HepG2 (cell line): ENCODE data around the gene EPB41. TPM values are rescaled to one million over a fixed set of nuclear protein-coding genes. Genes with fewer than 3 reads are reported as not detected.

Experiments used
- ATM ChIP-seq: fragments of 450-650 bp; IDR thresholded peaks from 2 replicates; pipeline ENCODE4 v1.7.1; 2017; ENCODE audit warnings: mild to moderate bottlenecking, borderline replicate concordance
- ELF3 ChIP-seq: IDR thresholded peaks from 2 replicates; pipeline ENCODE4 v1.6.1; 2016; ENCODE audit warnings: missing genetic modification reagents, missing compliant biosample characterization
- FOXO1 ChIP-seq: sonication (generic); formaldehyde crosslinking; IDR thresholded peaks from 2 replicates; pipeline ENCODE4 v1.4.0; 2020; ENCODE audit warnings: missing genetic modification reagents
- GATAD2A ChIP-seq: IDR thresholded peaks from 2 replicates; pipeline ENCODE4 v1.6.1; 2016
- GLI4 ChIP-seq: sonication (generic); formaldehyde crosslinking; IDR thresholded peaks from 2 replicates; pipeline ENCODE4 v1.5.1; 2020; ENCODE audit warnings: missing genetic modification reagents, mild to moderate bottlenecking, moderate library complexity, borderline replicate concordance
- HMG20B ChIP-seq: conservative IDR thresholded peaks from 2 replicates; pipeline ENCODE4 v1.6.1; 2016; ENCODE audit warnings: missing genetic modification reagents, missing compliant biosample characterization
- HNF4A ChIP-seq: sonication (generic); formaldehyde crosslinking; IDR thresholded peaks from 2 replicates; pipeline ENCODE4 v1.4.0; 2020; ENCODE audit warnings: missing genetic modification reagents
- KDM6A ChIP-seq: IDR thresholded peaks from 2 replicates; pipeline ENCODE4 v1.6.1; 2016; ENCODE audit warnings: low read depth
- LCORL ChIP-seq, 2 experiments: fragments of 450-650 bp in 1 of 2; sonication (generic) in 1 of 2; formaldehyde crosslinking in 1 of 2; IDR thresholded peaks; 2 replicates each; pipeline versions ENCODE4 v1.5.0 to v1.6.1; 2017 to 2020; ENCODE audit warnings: antibody characterized with exemption in 1 of 2, missing genetic modification reagents in 1 of 2
- MIER3 ChIP-seq: IDR thresholded peaks from 2 replicates; pipeline ENCODE4 v1.6.1; 2016; ENCODE audit warnings: missing compliant biosample characterization, borderline replicate concordance
- NR2C2 ChIP-seq: sonication (generic); formaldehyde crosslinking; IDR thresholded peaks from 2 replicates; pipeline ENCODE4 v1.4.0; 2020; ENCODE audit warnings: missing genetic modification reagents, mild to moderate bottlenecking, moderate library complexity, borderline replicate concordance
- NR2F6 ChIP-seq, 2 experiments: IDR thresholded peaks; 2 replicates each; pipeline ENCODE4 v1.6.1; 2016; ENCODE audit warnings: antibody characterized with exemption in 1 of 2, mild to moderate bottlenecking in 1 of 2
- PAXIP1 ChIP-seq: sonication (generic); formaldehyde crosslinking; conservative IDR thresholded peaks from 2 replicates; pipeline ENCODE4 v1.4.0; 2020; ENCODE audit warnings: mild to moderate bottlenecking, missing genetic modification reagents, moderate library complexity
- REXO4 ChIP-seq: sonication (generic); formaldehyde crosslinking; IDR thresholded peaks from 2 replicates; pipeline ENCODE4 v1.8.0; 2022; ENCODE audit warnings: missing genetic modification reagents, mild to moderate bottlenecking, borderline replicate concordance
- SIN3B ChIP-seq: fragments of 150-350 bp; IDR thresholded peaks from 2 replicates; pipeline ENCODE4 v1.6.1; 2014; ENCODE audit warnings: low read length
- SIX4 ChIP-seq: sonication (generic); formaldehyde crosslinking; IDR thresholded peaks from 2 replicates; pipeline ENCODE4 v1.4.0; 2020; ENCODE audit warnings: missing genetic modification reagents
- SP5 ChIP-seq: IDR thresholded peaks from 2 replicates; pipeline ENCODE4 v1.6.1; 2016; ENCODE audit warnings: low read depth, borderline replicate concordance
- ZBTB7A ChIP-seq: sonication (generic); formaldehyde crosslinking; IDR thresholded peaks from 2 replicates; pipeline ENCODE4 v1.8.0; 2022; ENCODE audit warnings: mild to moderate bottlenecking, missing genetic modification reagents
- ZMYM2 ChIP-seq: sonication (generic); formaldehyde crosslinking; IDR thresholded peaks from 2 replicates; pipeline ENCODE4 v1.8.0; 2022; ENCODE audit warnings: mild to moderate bottlenecking, missing genetic modification reagents
- ZNF101 ChIP-seq: sonication (generic); formaldehyde crosslinking; IDR thresholded peaks from 2 replicates; pipeline ENCODE4 v1.4.0; 2020; ENCODE audit warnings: mild to moderate bottlenecking, low read depth, missing genetic modification reagents, borderline replicate concordance
- ZNF333 ChIP-seq: sonication (generic); formaldehyde crosslinking; IDR thresholded peaks from 2 replicates; pipeline ENCODE4 v1.4.0; 2020; ENCODE audit warnings: mild to moderate bottlenecking, missing genetic modification reagents, borderline replicate concordance
- ZNF572 ChIP-seq: sonication (generic); formaldehyde crosslinking; IDR thresholded peaks from 2 replicates; pipeline ENCODE4 v1.5.1; 2020; ENCODE audit warnings: mild to moderate bottlenecking, missing genetic modification reagents
- ZNF713 ChIP-seq: sonication (generic); formaldehyde crosslinking; IDR thresholded peaks from 2 replicates; pipeline ENCODE4 v1.4.0; 2020; ENCODE audit warnings: mild to moderate bottlenecking, missing genetic modification reagents
- ZSCAN21 ChIP-seq: sonication (generic); formaldehyde crosslinking; IDR thresholded peaks from 2 replicates; pipeline ENCODE4 v1.8.0; 2022; ENCODE audit warnings: mild to moderate bottlenecking, missing genetic modification reagents, moderate library complexity, borderline replicate concordance
- polyA plus RNA-seq, 8 experiments: library from polyadenylated mRNA; depleted of rRNA in 3 of 8; stranded (reverse) in 7 of 8; unstranded in 1 of 8; fragments of >200 nt; fragmentation: Illumina TruSeq in 4 of 8; extraction: Trizol in 4 of 8; gene quantifications; 2 replicates each; pipeline versions ENCODE4 v1.2.1 to v1.2.3, GENCODE V29; 2011 to 2016; ENCODE audit warnings: low read depth in 4 of 8, missing spikeins in 1 of 8, mixed read lengths in 1 of 8; ENCODE audit not compliant: insufficient read depth in 1 of 8
- total RNA-seq, 5 experiments: library from RNA; depleted of rRNA; stranded (reverse); fragments of >200 nt; fragmentation: Illumina TruSeq; extraction: Trizol; gene quantifications; 2 replicates each; pipeline ENCODE4 v1.2.3, GENCODE V29; 2016; ENCODE audit warnings: low read depth in 1 of 5
- TF ChIP-seq, protein P1 (sequence below): sonication (generic); formaldehyde crosslinking; IDR thresholded peaks from 2 replicates; pipeline ENCODE4 v1.5.0; 2020; ENCODE audit warnings: mild to moderate bottlenecking, missing genetic modification reagents, borderline replicate concordance
- TF ChIP-seq, protein P2 (sequence below): sonication (generic); formaldehyde crosslinking; IDR thresholded peaks from 2 replicates; pipeline ENCODE4 v1.4.0; 2020; ENCODE audit warnings: missing genetic modification reagents

EPB41 gene
- total and polyA plus RNA-seq, 2 of the 13 experiments (the other 11 are each of a cell fraction or from before 2014, with no cell fraction given), result 34.5 to 46.7 TPM

DNA sequence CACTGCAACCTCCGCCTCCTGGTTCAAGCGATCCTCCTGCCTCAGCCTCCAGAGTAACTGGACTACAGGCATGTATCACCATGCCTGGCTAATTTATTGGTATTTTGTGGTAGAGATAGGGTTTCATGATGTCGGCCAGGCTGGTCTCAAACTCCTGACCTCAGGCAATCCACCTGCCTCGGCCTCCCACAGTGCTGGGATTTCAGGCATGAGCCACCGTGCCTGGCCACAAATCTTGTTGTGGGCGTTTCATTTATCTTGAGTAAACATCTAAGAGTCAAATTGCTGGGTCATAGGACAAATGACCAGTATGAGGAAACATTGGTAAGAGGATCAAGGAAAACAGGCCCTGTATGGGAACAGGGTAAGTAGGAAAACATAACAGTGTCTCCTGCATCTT, 191.5 kb downstream of the EPB41 start (continued):
- TF ChIP-seq HNF4A (CRISPR knock-in tag), result peak; percentile 59
- TF ChIP-seq ZMYM2 (CRISPR knock-in tag), result peak; percentile 88
- 0 out of 2 replicates have a peak, but pooled peaks have one; percentile 42 for TF ChIP-seq KDM6A
- no peak for TF ChIP-seq ZBTB7A (CRISPR knock-in tag)
- no peak for TF ChIP-seq HMG20B (CRISPR knock-in tag)
- no peak for TF ChIP-seq LCORL (IDR thresholded peaks at IDR 0.05)
- 0 out of 2 replicates have a peak, but pooled peaks have one; percentile 48 for TF ChIP-seq LCORL (CRISPR knock-in tag; IDR thresholded peaks at IDR 0.05)
- no peak for TF ChIP-seq ZSCAN21 (CRISPR knock-in tag)
- peak; percentile 61 for TF ChIP-seq GATAD2A (CRISPR knock-in tag)
- 0 out of 2 replicates have a peak, but pooled peaks have one; percentile 25 for TF ChIP-seq NR2F6 (IDR thresholded peaks at IDR 0.05)
- TF ChIP-seq NR2F6 (CRISPR knock-in tag; IDR thresholded peaks at IDR 0.05), result peak; percentile 71
- no peak for TF ChIP-seq REXO4 (CRISPR knock-in tag)
- TF ChIP-seq ZNF101 (CRISPR knock-in tag), result no peak
- no peak for TF ChIP-seq ATM
- TF ChIP-seq SP5 (CRISPR knock-in tag), result peak; percentile 82
- TF ChIP-seq ELF3 (CRISPR knock-in tag), result peak; percentile 72
- TF ChIP-seq MIER3 (CRISPR knock-in tag), result peak; percentile 45; the same call in 1 of the 2 replicates
- no peak for TF ChIP-seq ZNF572 (CRISPR knock-in tag)
- peak; percentile 21; the same call in 1 of the 2 replicates for TF ChIP-seq FOXO1 (CRISPR knock-in tag)
- TF ChIP-seq, protein P1, sequence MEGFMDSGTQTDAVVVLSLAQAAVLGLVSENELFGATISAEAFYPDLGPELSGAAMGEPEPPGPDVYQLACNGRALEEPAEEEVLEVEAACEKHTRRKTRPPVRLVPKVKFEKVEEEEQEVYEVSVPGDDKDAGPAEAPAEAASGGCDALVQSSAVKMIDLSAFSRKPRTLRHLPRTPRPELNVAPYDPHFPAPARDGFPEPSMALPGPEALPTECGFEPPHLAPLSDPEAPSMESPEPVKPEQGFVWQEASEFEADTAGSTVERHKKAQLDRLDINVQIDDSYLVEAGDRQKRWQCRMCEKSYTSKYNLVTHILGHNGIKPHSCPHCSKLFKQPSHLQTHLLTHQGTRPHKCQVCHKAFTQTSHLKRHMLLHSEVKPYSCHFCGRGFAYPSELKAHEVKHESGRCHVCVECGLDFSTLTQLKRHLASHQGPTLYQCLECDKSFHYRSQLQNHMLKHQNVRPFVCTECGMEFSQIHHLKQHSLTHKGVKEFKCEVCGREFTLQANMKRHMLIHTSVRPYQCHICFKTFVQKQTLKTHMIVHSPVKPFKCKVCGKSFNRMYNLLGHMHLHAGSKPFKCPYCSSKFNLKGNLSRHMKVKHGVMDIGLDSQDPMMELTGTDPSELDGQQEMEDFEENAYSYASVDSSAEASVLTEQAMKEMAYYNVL, result no peak
- TF ChIP-seq SIN3B, result no peak
- TF ChIP-seq ZNF333 (CRISPR knock-in tag), result no peak
- TF ChIP-seq ZNF713, result no peak
- TF ChIP-seq NR2C2, result 0 out of 2 replicates have a peak, but pooled peaks have one; percentile 22
- TF ChIP-seq SIX4 (CRISPR knock-in tag), result peak; percentile 74; the same call in 1 of the 2 replicates
- TF ChIP-seq, protein P2, sequence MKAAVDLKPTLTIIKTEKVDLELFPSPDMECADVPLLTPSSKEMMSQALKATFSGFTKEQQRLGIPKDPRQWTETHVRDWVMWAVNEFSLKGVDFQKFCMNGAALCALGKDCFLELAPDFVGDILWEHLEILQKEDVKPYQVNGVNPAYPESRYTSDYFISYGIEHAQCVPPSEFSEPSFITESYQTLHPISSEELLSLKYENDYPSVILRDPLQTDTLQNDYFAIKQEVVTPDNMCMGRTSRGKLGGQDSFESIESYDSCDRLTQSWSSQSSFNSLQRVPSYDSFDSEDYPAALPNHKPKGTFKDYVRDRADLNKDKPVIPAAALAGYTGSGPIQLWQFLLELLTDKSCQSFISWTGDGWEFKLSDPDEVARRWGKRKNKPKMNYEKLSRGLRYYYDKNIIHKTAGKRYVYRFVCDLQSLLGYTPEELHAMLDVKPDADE (CRISPR knock-in tag), result no peak
- TF ChIP-seq PAXIP1 (CRISPR knock-in tag), result peak; percentile 67
- no peak for TF ChIP-seq GLI4 (CRISPR knock-in tag)
